Endothelial cell of umbilical vein (primary cell): ENCODE results near the gene TRMT44.

Source experiments
- POLR2A ChIP-seq: IDR thresholded peaks from 2 replicates; pipeline ENCODE4 v1.6.1; 2012; ENCODE audit warnings: low read depth, mild to moderate bottlenecking, control low read depth, low read length
- TF ChIP-seq, protein P1 (sequence below), 2 donors: IDR thresholded peaks; 1 replicate in 1 of 2; 2 replicates in 1 of 2; pipeline ENCODE4 v1.5.1; 2011; ENCODE audit warnings: low read length in 2 of 2, mild to moderate bottlenecking in 2 of 2, moderate library complexity in 2 of 2, control low read depth in 1 of 2, inconsistent platforms in 1 of 2, low read depth in 1 of 2; ENCODE audit not compliant: insufficient read depth in 1 of 2; ENCODE audit errors: extremely low read depth in 1 of 2

DNA sequence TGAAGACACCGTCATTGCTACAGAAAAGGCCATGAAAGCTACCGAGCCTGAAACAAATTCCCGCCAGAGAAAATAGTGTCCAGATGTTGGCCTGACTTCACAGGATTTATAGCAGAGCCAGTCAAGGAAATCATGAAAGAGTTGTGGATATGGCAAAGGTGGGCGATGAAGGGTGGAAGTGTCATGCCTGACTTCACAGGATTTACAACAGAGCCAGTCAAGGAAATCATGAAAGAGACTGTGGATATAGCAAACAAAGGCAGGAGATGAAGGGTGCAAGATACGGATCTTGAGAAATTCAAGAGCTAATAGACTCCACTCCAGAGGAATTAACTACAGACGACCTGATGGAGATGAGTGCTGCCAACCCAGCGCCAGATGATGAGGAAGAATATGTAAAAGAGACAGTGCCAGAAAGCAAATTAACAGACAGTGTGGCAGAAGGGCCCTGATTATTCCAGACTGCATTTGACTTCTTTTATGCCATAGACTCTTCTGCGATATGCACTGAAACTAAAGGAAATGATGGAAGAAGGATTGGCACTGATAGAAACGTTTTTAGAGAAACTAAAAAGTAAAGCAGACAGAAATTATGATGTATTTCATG, 17.2 kb downstream of the TRMT44 start:
- TF ChIP-seq POLR2A: no peak
- TF ChIP-seq, protein P1, sequence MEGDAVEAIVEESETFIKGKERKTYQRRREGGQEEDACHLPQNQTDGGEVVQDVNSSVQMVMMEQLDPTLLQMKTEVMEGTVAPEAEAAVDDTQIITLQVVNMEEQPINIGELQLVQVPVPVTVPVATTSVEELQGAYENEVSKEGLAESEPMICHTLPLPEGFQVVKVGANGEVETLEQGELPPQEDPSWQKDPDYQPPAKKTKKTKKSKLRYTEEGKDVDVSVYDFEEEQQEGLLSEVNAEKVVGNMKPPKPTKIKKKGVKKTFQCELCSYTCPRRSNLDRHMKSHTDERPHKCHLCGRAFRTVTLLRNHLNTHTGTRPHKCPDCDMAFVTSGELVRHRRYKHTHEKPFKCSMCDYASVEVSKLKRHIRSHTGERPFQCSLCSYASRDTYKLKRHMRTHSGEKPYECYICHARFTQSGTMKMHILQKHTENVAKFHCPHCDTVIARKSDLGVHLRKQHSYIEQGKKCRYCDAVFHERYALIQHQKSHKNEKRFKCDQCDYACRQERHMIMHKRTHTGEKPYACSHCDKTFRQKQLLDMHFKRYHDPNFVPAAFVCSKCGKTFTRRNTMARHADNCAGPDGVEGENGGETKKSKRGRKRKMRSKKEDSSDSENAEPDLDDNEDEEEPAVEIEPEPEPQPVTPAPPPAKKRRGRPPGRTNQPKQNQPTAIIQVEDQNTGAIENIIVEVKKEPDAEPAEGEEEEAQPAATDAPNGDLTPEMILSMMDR (IDR thresholded peaks at IDR 0.05; ENCODE audit: extremely low read depth in 1 of 2, insufficient read depth in 1 of 2, low read depth in 1 of 2, low read length in 2 of 2): no peak
